Nephron (organoid): ENCODE data around the gene BRIP1.

Experiments
- H3K27ac Mint-ChIP-seq, 3 experiments: 2 replicates each; pipeline ENCODE4 v1.8.0; 2020; ENCODE audit warnings: mixed read lengths in 3 of 3, mild to moderate bottlenecking in 2 of 3, moderate library complexity in 1 of 3
- H3K27me3 Mint-ChIP-seq: 2 replicates; pipeline ENCODE4 v1.8.0; 2021; ENCODE audit warnings: low read depth, mild to moderate bottlenecking, moderate library complexity, mixed read lengths
- H3K36me3 Mint-ChIP-seq: 2 replicates; pipeline ENCODE4 v1.8.0; 2020; ENCODE audit warnings: low read depth, mixed read lengths
- H3K4me1 Mint-ChIP-seq: 2 replicates; pipeline ENCODE4 v1.8.0; 2020; ENCODE audit warnings: mixed read lengths
- H3K4me3 Mint-ChIP-seq, 3 experiments: 2 replicates each; pipeline ENCODE4 v1.8.0; 2020; ENCODE audit warnings: mild to moderate bottlenecking in 3 of 3, mixed read lengths in 3 of 3, moderate library complexity in 2 of 3
- H3K9me3 Mint-ChIP-seq: 2 replicates; pipeline ENCODE4 v1.8.0; 2020; ENCODE audit warnings: mixed read lengths
- TF ChIP-seq, protein P1 (sequence below), 3 experiments: fragments of 200-600 bp; sonication (generic); IDR thresholded peaks; one replicate each; pipeline ENCODE4 v1.5.0; 2021; ENCODE audit warnings: antibody characterized with exemption in 3 of 3; ENCODE audit not compliant: unreplicated experiment in 3 of 3

BRIP1 gene

DNA sequence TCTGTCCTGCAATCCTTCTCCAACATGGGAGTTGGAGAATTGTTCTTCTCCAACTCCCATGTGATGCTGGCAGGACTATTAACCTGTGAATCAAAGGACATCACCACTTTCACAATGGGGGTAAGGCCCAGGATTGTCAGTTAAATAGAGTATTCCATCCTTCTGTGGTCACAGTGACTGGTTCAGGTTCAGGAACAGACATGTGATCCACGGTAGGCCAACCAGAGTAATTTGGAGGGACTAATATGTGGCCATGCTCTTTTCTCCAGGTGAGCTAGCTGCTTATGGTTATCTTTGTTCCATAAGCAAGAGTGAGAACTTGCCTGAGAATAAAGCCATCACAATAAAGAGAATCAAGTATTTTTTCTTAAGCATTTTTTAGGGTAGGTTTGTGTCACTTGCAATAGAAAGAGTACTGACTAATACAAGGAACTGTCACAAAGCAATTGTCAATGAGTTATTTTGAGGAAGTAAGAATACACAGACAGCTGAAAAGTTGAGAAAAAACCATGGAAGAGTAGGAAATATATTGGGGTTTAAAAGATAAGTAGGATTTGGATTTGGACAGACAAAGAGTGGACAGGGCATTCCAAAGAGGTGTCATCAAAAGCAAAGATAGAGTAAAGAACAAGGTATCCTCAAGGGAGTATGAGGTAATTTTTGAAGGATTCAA lies 63.4 kb downstream of the BRIP1 start:
- H3K4me1 Mint-ChIP-seq, result no peaks in the 10 kb centered on the region
- H3K36me3 Mint-ChIP-seq, result peaks cover 25% of the 10 kb centered on the region
- no peaks in the 10 kb centered on the region for H3K9me3 Mint-ChIP-seq
- TF ChIP-seq, protein P1, sequence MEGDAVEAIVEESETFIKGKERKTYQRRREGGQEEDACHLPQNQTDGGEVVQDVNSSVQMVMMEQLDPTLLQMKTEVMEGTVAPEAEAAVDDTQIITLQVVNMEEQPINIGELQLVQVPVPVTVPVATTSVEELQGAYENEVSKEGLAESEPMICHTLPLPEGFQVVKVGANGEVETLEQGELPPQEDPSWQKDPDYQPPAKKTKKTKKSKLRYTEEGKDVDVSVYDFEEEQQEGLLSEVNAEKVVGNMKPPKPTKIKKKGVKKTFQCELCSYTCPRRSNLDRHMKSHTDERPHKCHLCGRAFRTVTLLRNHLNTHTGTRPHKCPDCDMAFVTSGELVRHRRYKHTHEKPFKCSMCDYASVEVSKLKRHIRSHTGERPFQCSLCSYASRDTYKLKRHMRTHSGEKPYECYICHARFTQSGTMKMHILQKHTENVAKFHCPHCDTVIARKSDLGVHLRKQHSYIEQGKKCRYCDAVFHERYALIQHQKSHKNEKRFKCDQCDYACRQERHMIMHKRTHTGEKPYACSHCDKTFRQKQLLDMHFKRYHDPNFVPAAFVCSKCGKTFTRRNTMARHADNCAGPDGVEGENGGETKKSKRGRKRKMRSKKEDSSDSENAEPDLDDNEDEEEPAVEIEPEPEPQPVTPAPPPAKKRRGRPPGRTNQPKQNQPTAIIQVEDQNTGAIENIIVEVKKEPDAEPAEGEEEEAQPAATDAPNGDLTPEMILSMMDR (IDR thresholded peaks at IDR 0.05; ENCODE audit: unreplicated experiment in 3 of 3), result no peak
- no peaks in the 10 kb centered on the region for H3K27me3 Mint-ChIP-seq
- H3K4me3 Mint-ChIP-seq, result no peak overlapping the region
- H3K27ac Mint-ChIP-seq, result no peak overlapping the region

DNA sequence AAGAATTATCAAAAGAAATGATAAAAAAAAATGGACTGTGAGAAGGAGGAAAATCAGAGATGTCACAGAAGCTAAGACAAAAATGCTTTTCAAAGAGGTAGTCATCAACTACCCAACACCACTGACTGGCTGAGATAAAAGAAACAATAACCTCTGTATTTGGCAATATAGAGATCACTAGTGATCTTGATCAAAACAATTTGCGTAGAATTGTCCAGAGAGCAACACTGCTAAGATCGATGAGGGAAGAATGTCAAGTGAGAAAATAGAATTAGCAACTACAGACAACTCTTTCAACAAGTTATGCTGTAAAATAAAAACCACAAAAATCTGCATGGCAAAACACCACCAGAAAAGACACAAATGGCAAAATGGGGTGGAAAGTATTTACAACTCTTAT lies 66.0 kb downstream of the BRIP1 start:
- no peak overlapping the region for H3K27ac Mint-ChIP-seq
- H3K4me1 Mint-ChIP-seq, result no peaks in the 10 kb centered on the region
- H3K9me3 Mint-ChIP-seq, result no peaks in the 10 kb centered on the region
- TF ChIP-seq, protein P1 (IDR thresholded peaks at IDR 0.05; ENCODE audit: unreplicated experiment in 3 of 3), result no peak
- H3K27me3 Mint-ChIP-seq, result no peaks in the 10 kb centered on the region
- no peak overlapping the region for H3K4me3 Mint-ChIP-seq
- H3K36me3 Mint-ChIP-seq, result peaks cover 34% of the 10 kb centered on the region

DNA sequence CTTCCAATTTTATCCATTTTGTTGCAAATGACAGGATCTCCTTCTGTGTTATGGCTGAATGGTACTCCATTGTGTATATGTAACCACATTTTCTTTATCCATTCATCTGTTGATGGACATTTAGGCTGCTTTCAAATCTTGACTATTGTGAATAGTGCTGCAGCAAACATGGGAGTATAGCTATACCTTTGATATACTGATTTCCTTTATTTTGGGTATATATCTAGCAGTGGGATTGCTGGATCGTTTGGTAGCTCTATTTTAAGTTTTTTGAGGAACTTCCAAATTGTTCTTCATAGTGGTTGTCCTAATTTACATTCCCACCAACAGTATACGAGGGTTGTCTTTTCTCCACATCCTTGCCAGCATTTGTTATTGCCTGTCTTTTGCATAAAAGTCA lies 67.8 kb downstream of the BRIP1 start:
- H3K4me3 Mint-ChIP-seq, result no peak overlapping the region
- no peaks in the 10 kb centered on the region for H3K27me3 Mint-ChIP-seq
- no peaks in the 10 kb centered on the region for H3K4me1 Mint-ChIP-seq
- no peak overlapping the region for H3K27ac Mint-ChIP-seq
- TF ChIP-seq, protein P1 (IDR thresholded peaks at IDR 0.05; ENCODE audit: unreplicated experiment in 3 of 3), result no peak
- no peaks in the 10 kb centered on the region for H3K9me3 Mint-ChIP-seq
- peaks cover 39% of the 10 kb centered on the region for H3K36me3 Mint-ChIP-seq

DNA sequence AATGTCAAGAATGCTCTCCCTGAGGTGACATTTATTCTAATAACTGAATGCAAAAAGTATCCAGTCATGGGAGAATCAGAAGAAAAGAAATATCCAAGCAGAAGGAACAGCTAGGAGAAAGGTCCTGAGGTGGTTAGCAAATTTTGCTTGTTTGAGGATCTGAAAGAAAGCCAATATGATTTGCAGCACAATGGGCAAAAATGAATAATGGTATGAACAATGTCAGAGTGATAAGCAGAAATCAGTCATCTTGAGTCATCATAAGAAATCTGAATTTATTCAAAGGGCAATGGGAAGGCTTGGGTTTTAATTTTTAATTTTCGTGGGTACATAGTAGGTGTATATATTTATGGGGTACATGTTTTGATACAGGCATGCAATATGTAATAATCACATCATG lies 68.5 kb downstream of the BRIP1 start:
- TF ChIP-seq, protein P1 (IDR thresholded peaks at IDR 0.05; ENCODE audit: unreplicated experiment in 3 of 3), result no peak
- no peaks in the 10 kb centered on the region for H3K9me3 Mint-ChIP-seq
- peaks cover 42% of the 10 kb centered on the region for H3K36me3 Mint-ChIP-seq
- H3K4me3 Mint-ChIP-seq, result no peak overlapping the region
- H3K4me1 Mint-ChIP-seq, result no peaks in the 10 kb centered on the region
- H3K27me3 Mint-ChIP-seq, result no peaks in the 10 kb centered on the region
- H3K27ac Mint-ChIP-seq, result no peak overlapping the region

DNA sequence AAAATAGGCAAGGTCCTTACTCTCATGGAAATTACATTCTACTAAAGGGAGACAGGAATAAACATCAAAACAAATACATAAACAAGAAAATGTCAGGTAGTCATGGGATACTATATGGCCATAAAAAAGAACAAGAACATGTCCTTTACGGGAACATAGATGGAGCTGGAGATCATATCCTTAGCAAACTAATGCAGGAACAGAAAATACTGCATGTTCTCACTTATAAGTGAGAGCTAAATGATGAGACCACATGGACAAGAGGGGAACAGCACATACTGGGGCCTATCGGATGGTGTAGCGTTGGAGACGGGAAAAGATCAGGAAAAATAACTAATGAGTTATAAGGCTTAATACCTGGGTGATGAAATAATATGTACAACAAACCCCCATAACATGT lies 69.1 kb downstream of the BRIP1 start:
- Mint-ChIP-seq H3K27ac (no peak overlapping the region), H3K36me3 (peaks cover 43% of the 10 kb centered on the region)

DNA sequence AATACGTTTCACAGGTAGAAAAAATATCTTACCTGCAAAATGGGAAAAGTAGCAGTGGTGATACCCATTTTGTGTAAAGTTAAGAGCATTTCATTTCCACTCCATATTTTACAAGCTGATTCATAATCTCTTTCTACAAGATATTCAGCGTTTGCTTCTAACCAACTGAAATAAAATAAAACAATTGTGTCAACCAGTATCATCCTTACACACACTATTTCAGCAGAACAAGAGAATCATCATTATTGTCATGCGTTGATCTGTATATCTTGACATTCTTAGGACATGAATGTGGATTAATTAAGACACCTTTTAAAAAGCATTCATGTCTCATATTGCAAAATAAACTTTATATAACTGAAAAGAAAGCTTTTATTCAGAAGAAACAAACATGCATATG lies 69.8 kb downstream of the BRIP1 start:
- H3K9me3 Mint-ChIP-seq, result no peaks in the 10 kb centered on the region
- TF ChIP-seq, protein P1 (IDR thresholded peaks at IDR 0.05; ENCODE audit: unreplicated experiment in 3 of 3), result no peak
- H3K27ac Mint-ChIP-seq, result no peak overlapping the region
- H3K36me3 Mint-ChIP-seq, result peaks cover 40% of the 10 kb centered on the region
- H3K4me3 Mint-ChIP-seq, result no peak overlapping the region
- no peaks in the 10 kb centered on the region for H3K4me1 Mint-ChIP-seq
- no peaks in the 10 kb centered on the region for H3K27me3 Mint-ChIP-seq

More for the DNA sequence above, 69.1 kb downstream of the BRIP1 start:
- Mint-ChIP-seq H3K4me1 (no peaks in the 10 kb centered on the region), H3K4me3 (no peak overlapping the region), H3K27me3 (no peaks in the 10 kb centered on the region), H3K9me3 (no peaks in the 10 kb centered on the region)
- TF ChIP-seq, protein P1 (IDR thresholded peaks at IDR 0.05; ENCODE audit: unreplicated experiment in 3 of 3), result no peak
